Measurements from ENCODE around the gene CYS1.
"Not testable (repeated sequence)": the region's sequence is repeated elsewhere in the genome, so short reads cannot be mapped to it uniquely, and the experiment has no call there.

Gene CYS1

GRCh38 chr2:10079870-10080535 is at the start of gene CYS1:
CYS1 (minus strand) TSS chr2:10080411; CDS start chr2:10080223, 188 bp downstream.
- no peak for DNase-seq (ENCODE audit: low spot score)

GRCh38 chr2:10129490-10129889 is 49.3 kb upstream of the CYS1 start:
- no peak for DNase-seq (ENCODE audit: low spot score)

GRCh38 chr2:10128420-10128819 is 48.2 kb upstream of the CYS1 start:
- no peak for DNase-seq (ENCODE audit: low spot score)

- no peak for DNase-seq (ENCODE audit: low spot score)
These were observed 46.4 kb upstream of the CYS1 start for GRCh38 chr2:10126632-10127026.

GRCh38 chr2:10125842-10126631 is 45.8 kb upstream of the CYS1 start:
- no peak for DNase-seq (ENCODE audit: low spot score)

GRCh38 chr2:10124538-10125045 is 44.4 kb upstream of the CYS1 start:
- DNase-seq (ENCODE audit: low spot score) = peak; percentile 67

GRCh38 chr2:10123281-10123680 is 43.1 kb upstream of the CYS1 start:
- DNase-seq (ENCODE audit: low spot score) = no peak

GRCh38 chr2:10122500-10123280 is 42.5 kb upstream of the CYS1 start, which contains the start of gene RRM2:
RRM2 (plus strand) TSS chr2:10122739; CDS start chr2:10122799, 60 bp downstream.
- DNase-seq (ENCODE audit: low spot score) = peak; percentile 92

- DNase-seq (ENCODE audit: low spot score) = no peak
These were observed 40.8 kb upstream of the CYS1 start for GRCh38 chr2:10120877-10121574.

GRCh38 chr2:10120158-10120876 is 40.1 kb upstream of the CYS1 start:
- DNase-seq (ENCODE audit: low spot score) = peak; percentile 82

- DNase-seq (ENCODE audit: low spot score) = no peak
These were observed 39.5 kb upstream of the CYS1 start for GRCh38 chr2:10119601-10120157.

- DNase-seq (ENCODE audit: low spot score) = no peak
These were observed 38.8 kb upstream of the CYS1 start for GRCh38 chr2:10119027-10119325.

- DNase-seq (ENCODE audit: low spot score) = no peak
These were observed 29.1 kb upstream of the CYS1 start for GRCh38 chr2:10109311-10109710.

GRCh38 chr2:10104906-10105305 is 24.7 kb upstream of the CYS1 start:
- DNase-seq (ENCODE audit: low spot score) = not testable (repeated sequence)

GRCh38 chr2:10103179-10103578 is 23.0 kb upstream of the CYS1 start:
- DNase-seq (ENCODE audit: low spot score) = no peak

- DNase-seq (ENCODE audit: low spot score) = no peak
These were observed 21.3 kb upstream of the CYS1 start for GRCh38 chr2:10101491-10101890.

- DNase-seq (ENCODE audit: low spot score) = no peak
These were observed 17.3 kb upstream of the CYS1 start for GRCh38 chr2:10097352-10098148.

- no peak for DNase-seq (ENCODE audit: low spot score)
These were observed 16.4 kb upstream of the CYS1 start for GRCh38 chr2:10096641-10097040.

- no peak for DNase-seq (ENCODE audit: low spot score)
These were observed 15.0 kb upstream of the CYS1 start for GRCh38 chr2:10095175-10095574.

- DNase-seq (ENCODE audit: low spot score) = no peak
These were observed 14.1 kb upstream of the CYS1 start for GRCh38 chr2:10094271-10094814.
